Fibroblast of the aortic adventitia (primary cell): ENCODE measurements around the gene STK17A. TPM values are rescaled to one million over a fixed set of nuclear protein-coding genes. Genes with fewer than 3 reads are reported as not detected.

ENCODE experiments used
- DNase-seq: peaks from one replicate; pipeline ENCODE4 v3.0.0-alpha.2; 2010; ENCODE audit warnings: low read depth
- H3K4me3 ChIP-seq: 2 replicates; pipeline ENCODE4 v1.5.1; 2011; ENCODE audit warnings: low read depth, mild to moderate bottlenecking, control low read depth, low read length, moderate library complexity
- CTCF ChIP-seq: IDR thresholded peaks from 2 replicates; pipeline ENCODE4 v1.5.1; 2011; ENCODE audit warnings: mild to moderate bottlenecking, low read length, control low read depth, inconsistent platforms; ENCODE audit not compliant: insufficient read depth
- total RNA-seq: library from RNA; depleted of rRNA; stranded (reverse); fragments of >200 nt; gene quantifications from 2 replicates; pipeline ENCODE4 v1.2.3, GENCODE V29; 2012; ENCODE audit warnings: low replicate concordance

Gene STK17A
- total RNA-seq, 1 donor: 96.8 TPM

- H3K4me3 ChIP-seq: no peak overlapping the region
- no peak for DNase-seq
- TF ChIP-seq CTCF: no peak
These were observed 70.6 kb downstream of the STK17A start for GRCh38 chr7:43653466-43653865.

- no peak for DNase-seq
- no peak for TF ChIP-seq CTCF
- H3K4me3 ChIP-seq: no peak overlapping the region
These were observed 71.1 kb downstream of the STK17A start for GRCh38 chr7:43653891-43654504.

GRCh38 chr7:43655584-43655983 lies 72.7 kb downstream of the STK17A start:
- no peak overlapping the region for H3K4me3 ChIP-seq
- TF ChIP-seq CTCF: no peak
- DNase-seq: no peak

GRCh38 chr7:43656997-43657396 lies 74.1 kb downstream of the STK17A start:
- TF ChIP-seq CTCF: no peak
- DNase-seq: no peak
- H3K4me3 ChIP-seq: no peak overlapping the region

GRCh38 chr7:43658718-43659548 lies 76.0 kb downstream of the STK17A start:
- no peak for TF ChIP-seq CTCF
- peak; percentile 92 for DNase-seq
- no peak overlapping the region for H3K4me3 ChIP-seq

GRCh38 chr7:43659549-43659896 lies 76.6 kb downstream of the STK17A start:
- H3K4me3 ChIP-seq: no peak overlapping the region
- no peak for DNase-seq
- no peak for TF ChIP-seq CTCF
